ENCODE measurements around the gene UBTF.
A peak's percentile ranks its signal among the peaks of the same experiment; 100 is the strongest.
"Not testable (repeated sequence)": the region's sequence is repeated elsewhere in the genome, so short reads cannot be mapped to it uniquely, and the experiment has no call there.

The UBTF gene

GRCh38 chr17:44247440-44247841, 28.0 kb upstream of the UBTF start:
- DNase-seq, result no peak

- DNase-seq, result peak; percentile 65
Measured at GRCh38 chr17:44241106-44241624, 21.7 kb upstream of the UBTF start.

GRCh38 chr17:44237886-44238285, 18.4 kb upstream of the UBTF start:
- DNase-seq, result not testable (repeated sequence)

GRCh38 chr17:44236444-44236991, 17.0 kb upstream of the UBTF start:
- DNase-seq, result peak; percentile 42

- no peak for DNase-seq
Measured at GRCh38 chr17:44235583-44235936, 16.1 kb upstream of the UBTF start.

GRCh38 chr17:44233582-44233981, 14.1 kb upstream of the UBTF start:
- DNase-seq, result no peak

GRCh38 chr17:44232061-44232460, 12.6 kb upstream of the UBTF start:
- no peak for DNase-seq

- DNase-seq, result no peak
Measured at GRCh38 chr17:44230140-44230539, 10.7 kb upstream of the UBTF start.

- no peak for DNase-seq
Measured at GRCh38 chr17:44229090-44229489, 9.6 kb upstream of the UBTF start.

GRCh38 chr17:44223541-44224071, 4.1 kb upstream of the UBTF start:
- no peak for DNase-seq

GRCh38 chr17:44222112-44222869, 2.8 kb upstream of the UBTF start:
- peak; percentile 92 for DNase-seq

GRCh38 chr17:44221862-44222111, 2.3 kb upstream of the UBTF start:
- no peak for DNase-seq

- peak; percentile 93 for DNase-seq
Measured at GRCh38 chr17:44221084-44221861, 1.8 kb upstream of the UBTF start.

- peak; percentile 81 for DNase-seq
Measured at GRCh38 chr17:44220213-44221083, 973 bp upstream of the UBTF start.

GRCh38 chr17:44219108-44219615, 313 bp downstream of the UBTF start:
- peak; percentile 89 for DNase-seq

GRCh38 chr17:44218344-44219107, 949 bp downstream of the UBTF start:
- peak; percentile 98 for DNase-seq

GRCh38 chr17:44217738-44218343, 1.6 kb downstream of the UBTF start:
- DNase-seq, result no peak

- DNase-seq, result no peak
Measured at GRCh38 chr17:44216694-44217093, 2.8 kb downstream of the UBTF start.

GRCh38 chr17:44216173-44216572, 3.3 kb downstream of the UBTF start:
- DNase-seq, result no peak

- no peak for DNase-seq
Measured at GRCh38 chr17:44214896-44215295, 4.6 kb downstream of the UBTF start.

- DNase-seq, result no peak
Measured at GRCh38 chr17:44214230-44214494, 5.3 kb downstream of the UBTF start.

Data from hematopoietic multipotent progenitor cell treated with erythropoietin and hydrocortisone succinate and interleukin-3 and kit ligand, for 4 days (in vitro differentiated cells).